GM12864 (cell line): ENCODE results near the gene UNKL.

Source experiments
- DNase-seq: peaks from one replicate; pipeline ENCODE4 v3.0.0-alpha.2; 2011; ENCODE audit warnings: low read depth
- H3K4me3 ChIP-seq: 2 replicates; pipeline ENCODE4 v1.5.1; 2011; ENCODE audit warnings: mild to moderate bottlenecking, low read depth, low read length, control low read depth
- TF ChIP-seq, protein P1 (sequence below): IDR thresholded peaks from 2 replicates; pipeline ENCODE4 v1.5.1; 2011; ENCODE audit warnings: low read depth, mild to moderate bottlenecking, moderate library complexity, low read length, control low read depth, inconsistent platforms; ENCODE audit errors: missing control alignments

UNKL gene

DNA sequence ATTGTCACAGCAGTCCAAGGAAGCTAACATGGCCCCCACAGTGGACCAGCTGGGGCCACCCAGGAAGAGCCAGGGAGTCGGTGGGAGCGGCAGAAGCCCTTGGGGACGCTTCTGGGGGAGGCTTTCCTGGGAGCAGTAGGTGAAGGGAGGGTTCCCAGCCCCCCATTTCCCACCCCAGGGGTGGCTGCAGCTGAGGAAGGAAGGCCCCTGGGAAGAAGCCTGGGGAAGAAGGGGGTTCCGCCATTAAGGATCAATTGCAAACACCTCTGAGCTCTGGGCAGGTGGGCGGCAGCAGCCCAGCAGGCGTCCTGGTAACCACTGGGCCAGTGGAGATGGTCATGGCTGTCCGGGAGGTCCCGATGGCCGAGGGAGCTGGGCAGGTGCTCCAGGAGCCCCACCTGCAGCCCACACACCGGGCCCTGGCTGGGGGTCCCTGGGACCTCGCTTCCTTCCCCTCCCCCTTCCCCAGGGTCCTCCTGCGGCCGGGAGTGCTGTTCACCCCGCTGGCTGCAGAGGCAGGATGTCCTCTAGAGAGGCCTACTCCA lies 15.8 kb upstream of the UNKL start:
- TF ChIP-seq, protein P1, sequence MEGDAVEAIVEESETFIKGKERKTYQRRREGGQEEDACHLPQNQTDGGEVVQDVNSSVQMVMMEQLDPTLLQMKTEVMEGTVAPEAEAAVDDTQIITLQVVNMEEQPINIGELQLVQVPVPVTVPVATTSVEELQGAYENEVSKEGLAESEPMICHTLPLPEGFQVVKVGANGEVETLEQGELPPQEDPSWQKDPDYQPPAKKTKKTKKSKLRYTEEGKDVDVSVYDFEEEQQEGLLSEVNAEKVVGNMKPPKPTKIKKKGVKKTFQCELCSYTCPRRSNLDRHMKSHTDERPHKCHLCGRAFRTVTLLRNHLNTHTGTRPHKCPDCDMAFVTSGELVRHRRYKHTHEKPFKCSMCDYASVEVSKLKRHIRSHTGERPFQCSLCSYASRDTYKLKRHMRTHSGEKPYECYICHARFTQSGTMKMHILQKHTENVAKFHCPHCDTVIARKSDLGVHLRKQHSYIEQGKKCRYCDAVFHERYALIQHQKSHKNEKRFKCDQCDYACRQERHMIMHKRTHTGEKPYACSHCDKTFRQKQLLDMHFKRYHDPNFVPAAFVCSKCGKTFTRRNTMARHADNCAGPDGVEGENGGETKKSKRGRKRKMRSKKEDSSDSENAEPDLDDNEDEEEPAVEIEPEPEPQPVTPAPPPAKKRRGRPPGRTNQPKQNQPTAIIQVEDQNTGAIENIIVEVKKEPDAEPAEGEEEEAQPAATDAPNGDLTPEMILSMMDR = no peak
- no peak for DNase-seq
- H3K4me3 ChIP-seq = no peak overlapping the region

DNA sequence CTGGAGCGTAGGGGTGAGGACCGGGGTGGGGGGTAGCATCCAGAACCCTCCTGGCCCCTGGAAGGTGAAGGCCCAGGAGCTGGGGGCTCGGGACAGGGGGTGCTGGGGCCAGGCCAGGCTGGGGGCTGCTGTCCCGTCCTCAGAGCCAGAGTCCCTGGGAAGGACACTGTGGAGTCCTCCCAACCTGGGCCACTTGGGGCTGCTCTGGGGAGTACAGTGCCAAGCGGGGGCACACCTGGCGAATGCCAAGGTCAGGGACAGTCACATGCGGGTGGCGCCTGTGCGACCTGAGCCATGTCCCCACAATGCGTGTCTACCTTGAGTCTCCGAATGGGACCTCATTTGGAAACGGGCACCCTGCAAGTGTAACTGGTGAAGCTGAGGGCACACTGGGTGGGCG lies 15.1 kb upstream of the UNKL start:
- H3K4me3 ChIP-seq = no peak overlapping the region
- TF ChIP-seq, protein P1 = no peak
- no peak for DNase-seq

DNA sequence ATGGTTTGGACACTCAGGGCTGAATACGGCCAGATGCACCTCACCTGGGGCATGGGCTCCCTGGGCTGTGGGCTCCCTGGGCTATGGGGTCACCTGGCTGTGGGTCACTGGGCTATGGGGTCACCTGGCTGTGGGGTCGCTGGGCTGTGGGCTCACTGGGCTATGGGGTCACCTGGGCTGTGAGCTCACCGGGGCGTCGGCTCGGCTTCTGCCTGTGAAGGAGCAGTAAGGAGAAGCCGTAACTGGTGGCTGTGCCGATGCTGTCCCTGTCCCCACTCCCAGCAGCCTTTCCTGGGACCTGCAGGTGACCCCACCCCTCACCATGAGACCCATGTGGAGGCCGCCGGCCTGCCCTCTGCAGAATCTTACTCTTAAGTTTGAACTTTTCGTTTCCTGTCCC lies 14.5 kb upstream of the UNKL start:
- TF ChIP-seq, protein P1 = no peak
- H3K4me3 ChIP-seq = no peak overlapping the region
- no peak for DNase-seq

DNA sequence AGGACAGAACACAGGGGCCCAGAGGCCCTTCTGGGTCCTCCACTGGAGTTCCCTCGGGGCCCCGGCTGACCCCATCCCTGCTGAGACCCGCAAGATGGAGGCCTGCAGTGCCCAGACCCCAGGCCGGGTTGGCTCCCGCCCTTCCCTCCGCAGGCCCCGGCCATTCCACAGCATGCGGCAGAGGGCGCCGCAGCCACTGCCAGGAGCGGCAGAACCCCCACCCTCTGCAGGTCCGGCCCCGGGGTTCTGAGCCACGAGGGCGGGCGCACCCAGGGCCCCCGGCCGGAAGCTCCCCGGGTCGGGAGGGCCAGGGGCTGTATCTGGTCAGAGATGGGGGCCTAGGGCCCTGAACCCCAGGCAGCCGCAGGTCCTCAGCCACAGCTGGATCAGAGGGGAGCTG lies 14.0 kb upstream of the UNKL start:
- no peak overlapping the region for H3K4me3 ChIP-seq
- DNase-seq = no peak

DNA sequence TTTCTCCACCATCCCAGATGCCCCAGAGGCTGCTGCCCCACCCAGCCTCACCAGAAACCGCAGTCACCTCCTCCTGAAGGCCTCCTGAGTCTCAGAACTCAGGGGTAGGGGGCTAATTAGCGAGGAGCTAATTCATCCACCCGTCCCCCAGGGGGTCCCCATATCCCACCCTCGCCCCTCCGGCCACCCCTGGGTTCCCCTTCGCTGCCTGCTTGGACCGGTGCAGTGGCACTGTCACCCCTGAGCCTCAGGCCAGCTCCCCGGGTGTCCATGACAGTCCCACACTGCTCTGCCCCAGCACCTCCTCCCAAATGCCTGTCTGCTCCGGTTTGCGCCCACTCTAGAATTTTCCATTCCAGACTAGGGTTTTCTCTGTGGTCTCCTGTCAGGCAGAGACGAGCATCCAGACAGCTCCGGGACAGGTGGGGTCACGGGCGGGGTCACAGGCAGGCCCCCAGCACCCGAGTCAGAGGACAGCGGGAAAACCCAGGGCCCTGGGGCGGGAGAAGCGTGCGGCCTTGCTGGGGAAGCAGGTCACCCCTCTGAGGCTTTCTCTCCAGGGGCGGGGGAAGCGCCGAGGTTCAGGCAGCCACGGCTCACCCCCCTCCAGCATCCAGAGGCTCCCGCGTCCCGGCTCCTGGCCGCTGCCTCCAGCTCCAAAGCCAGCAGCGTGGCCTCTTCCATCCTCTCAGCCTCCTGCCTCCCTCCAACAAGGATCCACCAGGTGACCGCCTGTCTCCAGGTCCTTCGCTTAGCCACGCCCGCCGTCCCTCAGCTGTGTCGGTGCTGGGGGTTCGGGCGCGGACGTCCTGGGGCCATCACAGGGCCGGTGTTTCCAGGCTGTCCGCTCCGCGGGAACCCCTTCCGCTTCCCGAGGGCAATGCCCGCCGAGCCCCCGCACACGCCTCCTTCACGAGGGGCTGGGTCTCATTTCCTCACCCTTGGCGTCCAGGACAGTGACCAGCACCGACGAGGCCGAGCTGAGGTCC lies 13.3 kb upstream of the UNKL start:
- no peak for DNase-seq
- TF ChIP-seq, protein P1 = no peak
- no peak overlapping the region for H3K4me3 ChIP-seq

More for the DNA sequence above, 14.0 kb upstream of the UNKL start:
- TF ChIP-seq, protein P1 = peak; percentile 31

DNA sequence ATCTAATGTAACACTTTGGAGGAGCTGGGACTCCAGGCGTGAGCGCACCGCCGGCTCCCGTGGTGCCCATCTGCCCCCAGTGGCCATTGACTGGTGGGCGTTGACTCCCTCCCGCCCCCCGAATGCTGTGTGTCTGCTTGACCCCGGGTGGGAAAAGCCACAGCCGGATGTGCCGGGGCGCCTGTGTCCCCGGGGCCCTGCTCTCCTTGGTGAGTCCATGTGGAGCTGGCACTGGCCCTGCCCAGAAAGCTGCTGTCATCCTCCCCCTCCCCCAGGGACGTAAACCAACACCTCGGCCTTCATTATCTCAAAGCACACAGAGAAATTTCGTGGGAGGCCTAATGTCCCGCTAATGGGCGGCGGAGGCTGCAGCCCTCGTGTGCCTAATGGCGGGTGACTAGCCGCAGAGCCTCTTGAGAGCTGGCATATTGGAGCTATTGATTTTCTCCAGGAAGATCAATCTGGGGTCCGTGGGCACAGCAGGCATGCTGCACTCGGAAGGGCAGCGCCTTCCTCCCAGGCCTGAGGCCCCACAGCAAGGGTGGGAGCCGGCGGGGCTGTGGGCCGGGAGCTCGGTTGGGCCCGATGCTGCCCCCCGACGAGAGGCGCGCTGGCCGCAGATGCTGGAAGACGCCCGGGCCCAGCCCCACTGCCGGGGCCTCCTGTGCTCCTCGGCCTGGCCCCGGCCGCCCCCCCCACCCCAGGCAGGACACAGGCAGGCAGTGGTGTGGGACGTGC lies 12.4 kb upstream of the UNKL start:
- no peak overlapping the region for H3K4me3 ChIP-seq
- no peak for DNase-seq
- TF ChIP-seq, protein P1 = no peak
